Activated CD8-positive, alpha-beta memory T cell treated with anti-CD3 and anti-CD28 coated beads for 36 hours (primary cell): ENCODE data around the gene RHBDD3. TPM values are rescaled to one million over a fixed set of nuclear protein-coding genes. Genes with fewer than 3 reads are reported as not detected.
"Not testable (repeated sequence)": the region's sequence is repeated elsewhere in the genome, so short reads cannot be mapped to it uniquely, and the experiment has no call there.

ENCODE experiments used
- CTCF ChIA-PET: fragments of 350-600 bp; sonication (Branson Sonifier 250); formaldehyde crosslinking; loops from one replicate; lab custom pipeline; 2021; ENCODE audit warnings: antibody characterized with exemption; lab: Charles Lee
- POLR2A ChIA-PET: fragments of 350-600 bp; sonication (Branson Sonifier 250); formaldehyde crosslinking; loops from one replicate; lab custom pipeline; 2021; ENCODE audit warnings: antibody characterized with exemption; lab: Charles Lee
- total RNA-seq, 2 experiments: library from RNA; stranded (reverse); gene quantifications; one replicate each; pipeline ENCODE4 v1.2.3, GENCODE V29; 2021

RHBDD3 gene
- total RNA-seq, 2 experiments from 2014 or later = 39.6 to 40.0 TPM

DNA sequence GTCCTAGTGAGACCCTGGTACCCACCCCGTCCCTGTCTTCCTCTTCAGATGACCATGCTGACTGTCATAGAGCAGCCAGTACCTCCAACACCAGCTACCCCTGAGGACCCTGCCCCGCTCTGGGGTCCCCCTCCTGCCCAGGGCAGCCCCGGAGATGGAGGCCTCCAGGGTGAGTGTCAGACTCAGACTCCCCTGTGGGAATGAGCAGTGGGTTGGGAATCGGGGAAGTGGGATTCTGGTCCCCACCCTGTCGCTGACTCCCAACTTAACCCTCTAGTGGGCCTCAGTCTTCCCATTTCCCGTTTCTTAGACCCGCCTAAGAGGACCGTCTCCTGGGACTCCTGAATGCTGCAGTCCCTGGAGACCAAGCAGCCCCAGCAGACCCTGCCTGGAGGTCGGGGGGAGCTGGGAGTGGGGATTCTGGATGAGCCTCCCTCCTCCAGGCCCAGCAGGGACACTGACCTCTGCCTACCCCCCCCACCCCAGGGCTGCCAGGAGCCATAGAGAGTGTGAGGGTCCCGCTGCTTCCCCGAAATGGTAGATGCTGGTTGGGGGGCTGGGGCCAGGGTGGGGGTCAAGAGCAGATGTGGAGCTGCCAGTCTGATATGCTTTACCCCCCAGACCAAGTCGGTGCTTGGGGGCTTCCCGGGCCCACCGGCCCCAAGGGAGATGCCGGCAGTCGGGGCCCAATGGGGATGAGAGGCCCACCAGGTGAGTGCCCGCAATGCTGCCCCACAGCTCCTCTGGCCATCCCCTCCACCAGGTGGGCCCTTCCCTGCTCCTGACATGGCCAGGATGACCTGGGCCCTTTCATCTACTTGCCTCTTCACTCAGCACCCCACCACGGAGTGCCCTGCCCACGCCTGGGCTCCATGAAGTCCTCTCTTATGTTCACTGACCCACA, 36.6 kb downstream of the RHBDD3 start:
- CTCF ChIA-PET = no interaction called here
- POLR2A ChIA-PET = no interaction called here

DNA sequence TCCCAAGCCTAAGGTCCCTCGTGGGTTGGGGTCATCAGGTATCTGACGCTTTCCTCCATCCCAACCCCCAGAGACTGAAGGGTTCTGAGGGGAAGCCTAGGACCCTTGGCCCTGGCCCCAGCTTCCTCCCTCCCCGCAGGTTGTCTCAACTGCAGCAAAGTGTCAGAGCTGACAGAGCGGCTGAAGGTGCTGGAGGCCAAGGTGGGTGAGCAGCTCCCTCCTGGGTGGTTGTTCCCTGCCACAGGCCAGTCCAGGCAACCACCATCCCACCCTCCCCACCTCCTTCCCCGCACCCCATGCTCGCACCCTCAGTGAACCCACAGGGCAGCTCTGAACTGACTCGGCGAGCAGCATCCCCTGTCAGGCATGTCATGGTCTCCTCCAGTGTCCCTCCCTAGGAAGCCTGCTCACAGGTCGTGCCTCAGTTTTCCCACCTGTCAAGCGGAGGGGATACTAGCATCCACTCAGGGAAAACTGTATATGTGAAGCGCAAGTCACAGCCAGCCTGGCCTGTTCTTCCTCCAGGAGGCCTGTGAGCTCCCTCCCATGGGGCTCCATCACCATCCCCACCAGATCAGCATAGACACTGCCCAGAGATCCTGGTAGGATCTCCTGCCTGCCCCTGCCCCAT, 41.3 kb downstream of the RHBDD3 start:
- ChIA-PET CTCF (no interaction called here), POLR2A (no interaction called here)

DNA sequence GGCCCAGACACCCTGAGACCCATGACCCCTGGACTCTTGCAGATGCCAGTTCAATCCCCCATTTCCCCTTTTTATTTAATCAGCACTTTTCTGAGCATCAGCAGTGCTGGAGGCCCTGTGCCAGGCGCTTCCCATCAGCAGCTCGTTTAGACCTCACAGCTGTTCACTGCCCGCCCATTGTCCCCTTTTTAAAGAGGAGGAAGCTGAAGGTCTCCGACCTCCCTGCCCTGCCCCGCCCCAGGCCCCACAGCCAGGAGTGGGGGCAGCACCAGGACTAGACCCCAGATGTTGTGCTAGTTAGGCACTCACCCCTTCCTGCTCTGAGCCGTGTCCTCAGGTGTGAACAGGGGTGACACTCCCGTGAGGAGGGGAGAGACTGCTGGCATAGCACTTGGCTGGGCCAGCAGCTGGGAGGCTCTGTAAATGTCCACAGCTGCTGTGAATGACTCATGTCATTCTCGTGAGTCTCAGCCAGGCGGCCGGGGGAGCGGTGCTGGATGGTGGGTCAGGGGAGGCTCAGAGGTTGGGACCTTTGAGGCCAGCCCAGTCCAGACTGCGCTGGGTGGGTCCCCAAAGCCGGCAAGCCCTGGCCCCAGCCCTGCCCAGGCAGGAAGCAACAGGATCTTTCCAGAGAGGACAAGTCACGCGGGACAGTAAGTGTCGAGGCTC, 42.2 kb downstream of the RHBDD3 start:
- ChIA-PET CTCF (no interaction called here), POLR2A (no interaction called here)

DNA sequence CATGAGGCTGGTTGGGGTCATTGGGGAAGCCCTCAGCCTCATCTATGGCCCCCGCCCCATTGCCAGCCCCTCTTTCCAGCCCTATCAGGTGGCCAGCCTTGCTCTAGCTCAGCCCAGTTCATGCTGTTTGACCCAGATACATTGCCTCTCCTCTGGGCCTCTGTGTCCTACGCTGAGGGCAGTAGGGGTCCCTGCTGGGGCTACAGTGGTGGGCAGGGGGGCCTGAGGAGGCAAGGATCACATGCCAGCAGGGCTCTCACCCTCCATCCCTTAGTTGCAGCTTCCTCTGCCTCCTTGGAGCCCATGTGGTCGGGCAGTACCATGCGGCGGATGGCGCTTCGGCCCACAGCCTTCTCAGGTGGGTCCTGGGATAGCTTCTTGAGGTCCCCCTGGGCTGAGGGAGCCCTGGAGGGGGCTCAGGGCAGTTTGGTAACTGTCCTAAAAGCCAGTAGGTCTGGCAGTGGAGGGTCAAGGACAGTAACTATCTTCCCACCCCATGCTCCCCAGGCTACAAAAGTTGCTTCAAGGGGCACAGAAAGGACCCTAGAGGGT, 42.8 kb downstream of the RHBDD3 start:
- ChIA-PET CTCF (no interaction called here), POLR2A (no interaction called here)

DNA sequence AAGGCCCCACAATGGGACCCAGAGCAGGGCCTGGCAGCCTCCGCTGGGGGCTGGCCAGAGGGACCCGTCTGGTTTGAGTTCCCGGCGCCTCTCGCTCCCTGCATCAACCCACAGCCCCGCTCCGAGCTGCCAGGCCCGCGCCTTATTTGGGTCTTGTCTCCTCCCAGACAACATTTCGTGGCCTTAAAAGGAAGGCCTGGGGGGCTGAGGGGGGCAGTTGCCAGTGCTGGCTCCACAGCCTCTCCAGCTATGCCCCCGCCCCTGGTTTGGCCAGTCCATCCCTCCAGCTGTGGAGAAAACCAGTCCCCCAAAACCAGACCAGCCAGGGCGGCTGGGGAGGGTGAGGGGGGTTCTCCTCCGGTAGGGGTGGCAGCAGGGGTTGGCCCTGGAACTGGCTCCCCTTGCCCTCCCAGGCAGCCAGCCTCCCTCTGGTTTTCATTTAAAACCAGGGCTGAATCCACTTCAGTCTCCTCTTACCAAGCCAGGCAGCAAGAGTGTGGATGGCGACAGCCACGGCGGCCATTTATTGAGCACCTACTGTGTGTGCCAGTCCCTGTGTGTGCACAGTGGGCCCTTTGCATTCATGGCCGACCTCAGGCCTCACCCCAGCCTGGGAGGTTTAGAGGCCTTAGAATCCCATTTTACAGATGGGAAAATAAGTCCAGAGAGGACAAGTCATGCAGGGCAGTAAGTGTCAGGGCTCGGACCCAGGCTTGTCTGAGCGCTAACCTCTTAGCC, 43.5 kb downstream of the RHBDD3 start:
- CTCF ChIA-PET = no interaction called here
- POLR2A ChIA-PET = no interaction called here

DNA sequence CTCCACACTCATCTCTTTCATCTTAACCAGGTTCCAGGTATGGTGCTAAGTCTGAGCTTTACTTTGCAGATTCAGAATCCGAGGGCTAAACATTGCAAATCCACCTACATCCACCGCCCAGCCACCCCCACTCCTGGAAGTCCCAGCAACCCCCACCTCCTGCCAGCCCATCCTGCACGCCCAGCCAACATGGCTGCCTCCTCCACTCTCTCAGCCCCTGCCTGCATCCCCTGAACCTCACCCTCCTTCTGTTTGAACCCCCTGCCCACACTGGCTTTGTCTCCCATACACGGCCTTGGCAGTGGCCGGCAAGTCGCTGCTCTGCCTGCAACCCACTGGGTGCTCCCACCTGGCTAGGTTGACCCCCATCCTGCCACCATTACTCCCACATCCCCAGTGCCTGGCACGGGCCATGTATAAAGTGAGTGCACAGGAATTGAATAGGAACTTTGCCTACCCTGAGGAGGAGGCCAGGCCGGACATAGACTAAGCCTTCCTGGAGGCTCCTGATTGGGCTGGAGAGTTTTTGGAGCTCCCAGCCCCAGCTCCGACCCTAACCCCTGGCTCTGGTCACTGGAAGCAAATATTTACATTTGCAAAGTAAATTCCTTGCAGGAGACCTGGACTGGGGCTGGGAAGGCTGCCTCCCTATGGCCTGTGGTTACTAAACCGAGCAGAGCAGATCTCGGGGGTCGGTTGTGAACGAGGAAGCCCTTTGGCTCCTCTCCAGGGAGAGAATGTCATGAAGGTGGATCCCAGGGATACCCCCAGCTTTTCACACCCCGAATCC, 47.7 kb downstream of the RHBDD3 start:
- POLR2A ChIA-PET = no interaction called here
- CTCF ChIA-PET = no interaction called here

DNA sequence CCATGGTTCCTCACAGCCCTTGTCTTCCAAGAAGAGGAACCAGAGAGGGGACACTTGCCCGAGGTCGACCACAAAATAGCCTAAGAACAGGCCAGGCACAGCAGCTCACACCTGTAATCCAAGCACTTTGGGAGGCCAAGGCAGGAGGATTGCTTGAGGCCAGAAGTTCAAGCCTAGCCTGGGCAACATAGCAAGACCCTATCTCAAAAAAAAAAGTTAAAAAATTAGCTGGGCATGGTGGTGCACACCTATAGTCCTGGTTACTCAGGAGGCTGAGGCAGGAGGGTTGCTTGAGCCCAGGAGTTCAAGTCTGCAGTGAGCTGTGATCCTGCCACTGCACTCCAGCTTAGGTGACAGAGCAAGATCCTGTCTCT, 48.4 kb downstream of the RHBDD3 start:
- CTCF ChIA-PET, POLR2A ChIA-PET: not testable (repeated sequence)

DNA sequence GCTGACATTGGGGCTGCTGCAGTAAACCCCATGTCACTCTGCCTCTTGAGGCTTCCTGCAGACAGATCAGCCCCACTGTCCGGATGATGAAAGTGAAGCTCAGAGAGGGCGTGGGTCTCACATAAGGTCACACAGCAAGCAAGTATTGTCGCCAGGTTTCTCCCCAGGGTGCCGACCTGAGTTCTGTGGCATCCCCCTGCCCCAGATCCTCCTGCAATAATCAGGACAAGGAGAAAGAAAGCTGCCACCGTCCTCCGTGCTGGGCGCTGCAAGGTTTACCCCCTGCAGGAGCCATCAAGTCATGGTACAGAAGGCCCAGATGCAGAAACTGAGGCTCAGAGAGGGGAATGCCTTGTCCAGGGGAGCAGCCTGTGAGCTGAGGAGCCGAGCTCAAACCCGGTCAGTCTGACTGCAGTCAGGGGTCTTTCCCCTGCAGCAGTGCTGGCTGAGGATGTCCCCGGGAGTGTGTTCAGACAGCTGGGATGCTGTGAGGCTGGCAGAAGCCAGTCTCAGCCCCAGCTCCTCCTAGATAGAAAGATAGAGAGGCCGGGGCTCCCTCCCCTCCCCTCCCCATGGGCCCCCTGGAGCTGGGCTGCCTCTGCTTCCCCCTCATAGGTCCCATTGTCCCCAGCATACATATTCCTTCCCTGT, 48.9 kb downstream of the RHBDD3 start:
- CTCF ChIA-PET = no interaction called here

DNA sequence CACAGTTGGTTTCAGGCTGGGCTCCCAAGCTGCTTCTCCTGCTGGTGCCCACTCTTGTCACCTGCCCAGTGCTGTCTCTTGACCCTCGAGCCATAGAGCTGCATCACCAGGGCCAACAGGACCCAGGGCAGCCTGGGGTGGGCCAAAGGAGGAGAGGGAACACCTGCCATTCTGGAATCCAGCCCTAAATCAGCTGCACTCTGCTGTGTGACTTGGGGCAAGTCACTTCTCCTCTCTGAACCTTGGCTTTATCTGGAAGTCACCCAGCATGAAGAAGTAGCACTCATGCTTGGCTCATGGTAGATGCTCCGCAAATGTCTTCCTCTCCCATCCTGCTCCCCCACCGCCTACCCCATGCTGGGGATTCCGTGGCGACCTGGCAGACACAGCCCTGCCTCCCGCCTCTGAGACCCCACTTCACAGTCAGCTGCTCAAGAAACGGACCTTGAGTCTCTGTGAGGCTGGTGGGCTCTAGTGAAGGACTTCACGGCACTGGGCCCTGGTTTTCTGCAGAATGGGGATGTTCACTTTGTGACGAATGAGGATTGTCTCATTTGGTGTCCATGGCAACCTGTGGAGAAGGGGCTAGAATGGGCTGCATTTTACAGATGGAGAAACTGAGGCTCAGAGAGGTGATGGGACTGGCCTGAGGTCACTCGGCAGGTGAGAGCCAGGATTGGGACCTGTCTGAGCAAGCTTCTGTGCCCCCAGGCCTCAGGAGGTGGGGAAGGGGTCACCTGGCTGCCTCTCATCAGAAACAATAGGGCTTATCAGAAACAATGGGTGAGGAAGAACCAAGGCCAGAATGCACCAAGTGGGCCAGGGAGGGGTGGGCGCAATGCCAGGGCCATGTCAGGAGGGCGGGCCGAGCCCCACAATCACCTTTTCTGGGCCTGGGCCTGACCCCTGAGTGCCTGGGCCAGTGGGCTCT, 49.7 kb downstream of the RHBDD3 start:
- POLR2A ChIA-PET = no interaction called here
- CTCF ChIA-PET = no interaction called here

More for the DNA sequence above, 48.9 kb downstream of the RHBDD3 start:
- POLR2A ChIA-PET = no interaction called here

DNA sequence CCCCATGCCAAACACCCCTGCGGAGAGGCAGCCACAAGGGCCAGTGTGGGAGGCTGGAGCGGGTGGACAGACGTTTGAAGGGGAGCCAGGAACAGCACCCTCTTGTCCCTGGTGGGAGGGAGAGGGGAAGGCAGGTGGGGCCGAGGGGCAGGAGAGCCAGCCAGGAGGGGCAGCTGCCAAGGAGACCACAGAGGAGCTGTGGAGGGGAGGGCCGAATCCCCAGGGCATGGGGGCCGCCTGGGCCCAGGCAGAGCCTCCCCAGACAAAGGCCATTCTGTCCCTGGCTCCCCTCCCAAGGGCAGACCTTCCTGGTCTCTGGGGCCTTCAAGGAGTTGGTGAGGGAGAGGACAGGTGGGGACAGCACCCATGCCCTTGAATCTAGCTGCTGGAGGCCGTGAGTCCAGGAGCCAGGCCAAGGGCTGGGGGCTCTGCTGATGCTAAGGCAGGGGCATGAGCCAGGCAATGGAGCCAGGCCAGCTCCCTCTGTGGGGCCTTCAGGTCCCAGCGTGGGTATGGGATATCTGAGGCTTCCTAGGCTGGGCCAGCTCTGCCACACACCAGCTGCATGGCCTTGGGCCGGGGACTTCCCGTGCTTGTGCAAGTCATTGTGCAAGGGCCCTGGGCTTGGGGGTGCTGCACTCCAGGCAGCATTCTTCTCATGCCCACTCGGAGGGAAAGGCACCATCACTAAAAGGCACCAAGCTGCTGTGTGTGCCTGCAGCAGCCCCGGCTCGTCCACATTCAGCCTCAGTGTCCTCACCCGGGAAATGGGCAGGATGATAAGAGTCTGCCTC, 50.7 kb downstream of the RHBDD3 start:
- CTCF ChIA-PET = interaction anchor here (0.7 kb wide), 1 partner anchor 12 kb away, joined by 3 read pairs; the partner anchor contains the start of gene EMID1
- POLR2A ChIA-PET = no interaction called here

DNA sequence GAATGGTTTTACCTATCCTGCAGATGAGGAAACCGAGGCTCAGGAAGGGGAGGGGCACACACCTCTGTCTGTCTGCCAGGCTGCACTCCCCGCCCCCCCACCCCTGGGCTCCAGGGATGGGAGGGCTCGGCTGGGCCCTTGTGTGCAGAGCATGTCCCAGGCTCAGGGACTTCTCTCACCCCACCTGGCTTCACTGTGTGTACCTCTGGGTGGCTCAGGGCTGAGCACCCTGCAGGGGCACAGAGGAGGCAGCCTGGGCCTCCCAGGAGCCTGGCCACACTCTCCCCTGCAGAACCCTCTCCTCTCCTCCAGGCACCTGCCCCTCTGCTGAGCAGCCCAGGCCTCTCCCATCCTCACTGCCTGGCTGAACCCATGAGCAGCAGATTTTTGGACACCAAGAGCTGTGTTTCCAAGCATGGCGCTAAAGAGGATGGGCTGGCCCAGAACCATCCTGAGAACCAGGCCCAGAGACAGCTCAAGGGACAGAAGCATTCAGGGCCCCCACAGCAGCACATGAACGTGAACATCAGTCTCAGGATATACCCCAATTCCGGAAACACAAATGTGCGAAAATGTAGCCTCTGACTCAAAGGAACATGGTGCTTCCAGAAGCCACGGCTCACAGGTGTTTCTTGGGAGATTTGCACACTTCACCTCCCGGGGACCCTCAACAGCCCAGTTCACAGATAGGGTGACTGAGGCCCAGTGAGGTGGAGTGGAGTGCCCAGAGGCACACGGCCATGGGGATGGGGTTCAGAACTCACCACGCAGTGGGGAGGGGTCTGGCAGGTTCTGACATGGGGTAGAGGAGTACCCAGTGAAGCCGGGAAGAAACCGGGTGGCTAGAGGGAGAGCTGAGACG, 51.5 kb downstream of the RHBDD3 start:
- ChIA-PET CTCF (interaction anchor here (0.7 kb wide), 1 partner anchor 11 kb away, joined by 3 read pairs; the partner anchor contains the start of gene EMID1), POLR2A (no interaction called here)

DNA sequence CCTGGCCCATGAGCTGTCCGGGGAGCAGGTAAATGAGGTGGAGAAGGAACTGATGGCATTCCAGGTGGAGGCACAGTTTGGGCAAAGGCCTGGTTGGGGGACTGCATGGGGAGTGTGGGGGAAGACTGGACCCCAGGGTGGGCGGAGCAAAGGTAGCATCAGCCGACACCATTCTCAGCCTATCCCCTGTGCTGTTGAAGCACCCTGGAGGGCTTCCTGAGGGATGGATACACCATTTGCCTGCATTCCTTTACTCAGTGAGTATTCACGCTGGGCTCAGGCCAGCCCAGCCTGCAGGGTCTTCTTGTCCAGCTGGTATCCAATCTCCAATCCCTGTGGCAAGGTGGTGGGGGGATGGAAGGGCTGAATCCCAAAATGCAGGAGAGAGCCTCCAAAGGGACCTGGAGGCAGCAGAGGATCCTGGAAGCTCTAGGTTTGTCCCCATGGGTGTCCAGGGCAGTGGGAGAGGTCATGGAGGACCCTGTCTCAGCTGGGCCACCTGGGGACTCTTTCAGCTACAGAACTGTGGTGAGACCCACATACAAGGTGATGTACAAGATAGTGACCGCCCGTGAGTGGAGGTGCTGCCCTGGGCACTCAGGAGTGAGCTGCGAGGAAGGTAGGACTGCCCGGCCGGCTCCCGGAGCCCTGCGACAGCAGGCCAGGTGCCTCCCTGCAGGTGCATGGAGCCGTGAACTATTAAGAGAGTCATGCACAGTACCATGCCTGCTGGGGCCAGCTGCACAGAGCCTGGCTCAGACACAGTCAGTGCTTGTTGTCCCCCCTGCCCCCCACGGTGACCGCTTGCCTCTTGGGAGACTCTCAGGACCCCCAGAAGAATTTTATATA, 52.5 kb downstream of the RHBDD3 start:
- ChIA-PET POLR2A (no interaction called here), CTCF (no interaction called here)

DNA sequence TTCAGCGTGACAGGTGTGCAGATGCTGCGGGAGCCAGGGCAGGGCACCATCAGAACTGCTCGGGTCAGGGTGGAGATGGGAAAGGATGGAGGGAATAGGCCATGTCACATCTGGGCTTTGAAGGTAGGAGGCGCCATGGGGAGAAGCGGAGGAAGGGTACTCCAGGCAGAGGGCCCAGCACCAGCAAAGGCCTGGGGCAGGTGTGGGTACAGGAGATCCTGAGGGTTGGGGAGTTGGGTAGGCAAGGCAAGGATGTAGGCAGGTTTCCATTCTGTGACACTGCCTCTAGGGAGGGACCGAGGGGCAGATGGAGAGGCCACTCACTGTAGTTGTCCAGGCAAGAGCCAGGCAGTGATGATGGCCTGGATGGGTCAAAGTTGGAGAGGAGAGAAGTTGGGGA, 53.5 kb downstream of the RHBDD3 start:
- ChIA-PET CTCF (no interaction called here), POLR2A (no interaction called here)

DNA sequence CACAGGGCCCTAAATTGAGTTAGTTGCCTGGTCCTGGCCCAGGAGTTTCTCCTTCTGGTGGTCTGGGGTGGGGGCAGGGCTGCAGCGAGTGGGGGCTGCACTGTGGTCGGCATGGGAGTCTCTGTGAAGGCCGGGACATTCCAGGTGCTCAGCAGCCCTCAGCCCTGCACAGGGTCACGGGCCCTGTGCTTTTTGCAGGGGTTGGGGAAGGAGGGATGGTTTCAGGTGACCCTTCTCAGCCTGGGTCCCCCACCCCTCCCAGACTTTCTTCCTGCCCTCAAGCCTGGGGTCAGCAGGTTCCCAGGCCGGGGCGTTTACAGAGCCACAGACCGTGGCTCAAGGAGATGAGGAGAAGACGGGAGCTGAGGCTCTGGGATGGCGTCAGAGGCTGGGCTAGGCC, 54.3 kb downstream of the RHBDD3 start:
- CTCF ChIA-PET = no interaction called here

DNA sequence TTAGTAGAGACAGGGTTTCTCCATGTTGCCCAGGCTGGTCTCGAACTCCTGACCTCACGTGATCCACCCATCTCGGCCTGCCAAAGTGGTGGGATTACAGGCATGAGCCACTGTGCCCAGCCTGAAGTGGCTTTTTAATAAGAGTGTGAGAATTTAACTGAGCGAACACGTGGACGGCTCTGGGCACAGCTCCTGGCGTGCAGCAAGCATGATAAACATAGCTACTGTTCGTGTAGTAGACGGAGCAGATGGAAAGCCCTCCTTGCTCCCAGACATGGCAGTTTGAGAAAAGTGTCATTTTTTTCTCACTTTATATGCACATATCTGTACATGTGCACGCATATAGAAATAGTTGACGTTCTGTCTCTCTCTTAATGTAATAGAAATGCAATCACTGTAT, 55.0 kb downstream of the RHBDD3 start:
- POLR2A ChIA-PET = no interaction called here

More for the DNA sequence above, 54.3 kb downstream of the RHBDD3 start:
- POLR2A ChIA-PET = no interaction called here

More for the DNA sequence above, 55.0 kb downstream of the RHBDD3 start:
- CTCF ChIA-PET = interaction anchor here (1.0 kb wide), 1 partner anchor 33 kb away, joined by 3 read pairs; no protein-coding TSS in a partner anchor
